MM.1S (cell line): Measurements from ENCODE around the gene ADGRV1.

Experiments used
- CTCF ChIP-seq: fragments of 300-600 bp; sonication (generic); IDR thresholded peaks from 2 replicates; pipeline ENCODE4 v1.5.1; 2016; ENCODE audit warnings: antibody characterized with exemption, low read length, mixed read lengths
- EZH2 ChIP-seq: fragments of 300-600 bp; sonication (generic); optimal IDR thresholded peaks from 2 replicates; pipeline ENCODE3; 2017; ENCODE audit warnings: low read depth, mild to moderate bottlenecking, antibody characterized with exemption, low read length, mixed read lengths
- EZH2phosphoT487 ChIP-seq: fragments of 300-600 bp; sonication (generic); IDR thresholded peaks from 2 replicates; pipeline ENCODE4 v1.6.1; 2018; ENCODE audit warnings: antibody characterized with exemption, low read length

- TF ChIP-seq CTCF: no peak
- no peak for TF ChIP-seq EZH2phosphoT487
- TF ChIP-seq EZH2: no peak
Observed at GRCh38 chr5:91123901-91124300, 565.3 kb downstream of the ADGRV1 start.
